Thyroid gland (tissue), 4 donors: Measurements from ENCODE around the gene SLC2A13. TPM values are rescaled to one million over a fixed set of nuclear protein-coding genes. Genes with fewer than 3 reads are reported as not detected.

Experiments
- DNase-seq, 2 donors: peaks; one replicate each; pipeline ENCODE4 v3.0.0-alpha.2; 2019
- H3K27ac ChIP-seq, 3 donors: fragments of 200-600 bp; sonication (generic); 1 replicate in 2 of 3; 2 replicates in 1 of 3; pipeline ENCODE4 v1.5.1; 2016 to 2019; ENCODE audit warnings: mild to moderate bottlenecking in 1 of 3, moderate library complexity in 1 of 3
- H3K27me3 ChIP-seq: fragments of 200-600 bp; sonication (generic); one replicate; pipeline ENCODE4 v1.5.1; 2019
- H3K36me3 ChIP-seq, 2 donors: fragments of 200-600 bp; sonication (generic); one replicate each; pipeline ENCODE4 v1.5.1; 2016 to 2019
- H3K4me1 ChIP-seq, 2 donors: fragments of 200-600 bp; sonication (generic); one replicate each; pipeline ENCODE4 v1.5.1; 2017 to 2019
- H3K4me3 ChIP-seq, 3 donors: fragments of 200-600 bp; sonication (generic); replicated peaks in 1 of 3; 1 replicate in 2 of 3; 2 replicates in 1 of 3; pipeline ENCODE4 v1.5.1; 2016; ENCODE audit warnings: mild to moderate bottlenecking in 1 of 3
- H3K9me3 ChIP-seq: fragments of 200-600 bp; sonication (generic); one replicate; pipeline ENCODE4 v1.5.1; 2017
- CTCF ChIP-seq, 6 experiments: fragments of 200-600 bp in 3 of 6; fragments of 450-650 bp in 3 of 6; sonication (generic) in 3 of 6; IDR thresholded peaks; one replicate each; pipeline ENCODE4 v1.5.1; 2016 to 2019; ENCODE audit warnings: antibody characterized with exemption in 6 of 6, mild to moderate bottlenecking in 2 of 6, inconsistent platforms in 1 of 6, moderate library complexity in 1 of 6
- POLR2A ChIP-seq, 2 donors: fragments of 450-650 bp; IDR thresholded peaks; one replicate each; pipeline ENCODE4 v1.6.1; 2017; ENCODE audit warnings: antibody characterized with exemption in 2 of 2, mild to moderate bottlenecking in 2 of 2, moderate library complexity in 1 of 2
- WGBS, 2 donors: methylation state at CpG; one replicate each; pipeline ENCODE4 v1.1.5; 2017; 5-methylcytosine and 5-hydroxymethylcytosine counted together
- intact Hi-C: fragments of 100-400 bp; cut with DNase I; formaldehyde crosslinking; loops from one replicate; pipeline ENCODE4 v1.15.1; 2023
- total RNA-seq, 4 donors: library from RNA; depleted of rRNA; stranded (reverse); fragments of >200 nt; gene quantifications; one replicate each; pipeline ENCODE4 v1.2.3, GENCODE V29; 2016

The SLC2A13 gene
- total RNA-seq, 4 donors from 2014 or later = 9.8 to 21.3 (median 10.0) TPM

- Histone ChIP-seq H3K27ac (no peak overlapping the region), H3K4me1 (no peaks in the 10 kb centered on the region), H3K36me3 (no peaks in the 10 kb centered on the region), H3K27me3 (no peaks in the 10 kb centered on the region), H3K9me3 (no peaks in the 10 kb centered on the region), H3K4me3 (no peak overlapping the region)
- WGBS, 2 donors = 13 to 31% methylated on average over 1 of the region's 1 CpG
- no peak for DNase-seq
- TF ChIP-seq CTCF (IDR thresholded peaks at IDR 0.05) (no peak), POLR2A (IDR thresholded peaks at IDR 0.05) (no peak)
- intact Hi-C loops = no loop called here
These were observed 274.1 kb downstream of the SLC2A13 start for GRCh38 chr12:39831587-39832315.

- WGBS, 2 donors = 93 to 95% methylated on average over 5 of the region's 5 CpGs
- H3K4me1 ChIP-seq = no peaks in the 10 kb centered on the region
- DNase-seq = no peak
- no peaks in the 10 kb centered on the region for H3K27me3 ChIP-seq
- no peaks in the 10 kb centered on the region for H3K36me3 ChIP-seq
- H3K4me3 ChIP-seq = no peak overlapping the region
- H3K9me3 ChIP-seq = no peaks in the 10 kb centered on the region
- H3K27ac ChIP-seq = no peak overlapping the region
- TF ChIP-seq POLR2A (IDR thresholded peaks at IDR 0.05) = no peak
- no peak for TF ChIP-seq CTCF (IDR thresholded peaks at IDR 0.05)
- intact Hi-C loops = no loop called here
These were observed 274.9 kb downstream of the SLC2A13 start for GRCh38 chr12:39830852-39831520.

GRCh38 chr12:39830171-39830570 lies 275.7 kb downstream of the SLC2A13 start:
- no peak for DNase-seq
- intact Hi-C loops = no loop called here

GRCh38 chr12:39824505-39825212 lies 281.2 kb downstream of the SLC2A13 start:
- no peaks in the 10 kb centered on the region for H3K36me3 ChIP-seq
- no peaks in the 10 kb centered on the region for H3K9me3 ChIP-seq
- no peak overlapping the region for H3K27ac ChIP-seq
- H3K4me1 ChIP-seq = no peaks in the 10 kb centered on the region
- H3K4me3 ChIP-seq = no peak overlapping the region
- 84 to 85% methylated on average over 3 of the region's 3 CpGs for WGBS, 2 donors
- no peak for DNase-seq
- H3K27me3 ChIP-seq = no peaks in the 10 kb centered on the region
- TF ChIP-seq POLR2A (IDR thresholded peaks at IDR 0.05) = no peak
- no peak for TF ChIP-seq CTCF (IDR thresholded peaks at IDR 0.05)
- intact Hi-C loops = no loop called here

More at GRCh38 chr12:39830171-39830570, 275.7 kb downstream of the SLC2A13 start:
- Histone ChIP-seq H3K9me3 (no peaks in the 10 kb centered on the region), H3K27ac (no peak overlapping the region), H3K4me1 (no peaks in the 10 kb centered on the region), H3K36me3 (no peaks in the 10 kb centered on the region), H3K4me3 (no peak overlapping the region), H3K27me3 (no peaks in the 10 kb centered on the region)
- TF ChIP-seq CTCF (IDR thresholded peaks at IDR 0.05) = no peak
- no peak for TF ChIP-seq POLR2A (IDR thresholded peaks at IDR 0.05)
- 91 to 97% methylated on average over 4 of the region's 4 CpGs for WGBS, 2 donors
